Mucosa of rectum (tissue), 2 donors: ENCODE measurements around the gene ZNF343.
"Not testable (repeated sequence)": the region's sequence is repeated elsewhere in the genome, so short reads cannot be mapped to it uniquely, and the experiment has no call there.

Experiments
- H3K27ac ChIP-seq, 2 donors: one replicate each; pipeline ENCODE4 v1.7.0; 2013; ENCODE audit warnings: inconsistent platforms in 2 of 2, low read depth in 2 of 2, low read length in 2 of 2
- H3K27me3 ChIP-seq, 2 donors: one replicate each; pipeline ENCODE4 v1.7.0; 2013; ENCODE audit warnings: low read length in 2 of 2; ENCODE audit not compliant: control insufficient read depth in 2 of 2, insufficient read depth in 2 of 2
- H3K36me3 ChIP-seq, 2 donors: one replicate each; pipeline ENCODE4 v1.7.0; 2013; ENCODE audit warnings: low read length in 2 of 2; ENCODE audit not compliant: control insufficient read depth in 2 of 2, insufficient read depth in 2 of 2
- H3K4me1 ChIP-seq, 2 donors: one replicate each; pipeline ENCODE4 v1.7.0; 2013; ENCODE audit warnings: low read length in 2 of 2, mild to moderate bottlenecking in 1 of 2; ENCODE audit not compliant: control insufficient read depth in 2 of 2, insufficient read depth in 2 of 2
- H3K4me3 ChIP-seq, 2 donors: one replicate each; pipeline ENCODE4 v1.7.0; 2013; ENCODE audit warnings: low read length in 2 of 2
- H3K9ac ChIP-seq, 2 donors: one replicate each; pipeline ENCODE4 v1.7.0; 2013; ENCODE audit warnings: low read length in 2 of 2, low read depth in 1 of 2, mild to moderate bottlenecking in 1 of 2
- H3K9me3 ChIP-seq, 2 donors: one replicate each; pipeline ENCODE4 v1.7.0; 2013; ENCODE audit warnings: low read length in 2 of 2; ENCODE audit not compliant: control insufficient read depth in 2 of 2
- donor health status: healthy.
- donor health status: Normal muscosa, but diverticular disease.

ZNF343 gene

GRCh38 chr20:2507464-2507863, 1.3 kb downstream of the ZNF343 start:
- Histone ChIP-seq H3K4me1 (peaks cover 9 to 10% of the 10 kb centered on the region in 2 donors), H3K4me3 (peak overlapping the region; percentile 84 to 98), H3K27me3 (no peaks in the 10 kb centered on the region), H3K36me3 (no peaks in the 10 kb centered on the region), H3K27ac (no peak overlapping the region), H3K9me3 (no peaks in the 10 kb centered on the region), H3K9ac (peak overlapping the region in 1 of 2 donors; percentile 93)

- not testable (repeated sequence) for H3K4me1 ChIP-seq, H3K4me3 ChIP-seq, H3K27me3 ChIP-seq, H3K9ac ChIP-seq, H3K9me3 ChIP-seq, H3K36me3 ChIP-seq, H3K27ac ChIP-seq
Measured at GRCh38 chr20:2506426-2506825, 2.3 kb downstream of the ZNF343 start.

GRCh38 chr20:2504803-2505202, 3.9 kb downstream of the ZNF343 start:
- not testable (repeated sequence) for H3K27ac ChIP-seq, H3K4me3 ChIP-seq, H3K9me3 ChIP-seq, H3K9ac ChIP-seq, H3K4me1 ChIP-seq, H3K36me3 ChIP-seq, H3K27me3 ChIP-seq

- not testable (repeated sequence) for H3K27ac ChIP-seq
Measured at GRCh38 chr20:2502808-2503384, 5.8 kb downstream of the ZNF343 start.

GRCh38 chr20:2485661-2486060, 23.1 kb downstream of the ZNF343 start:
- Histone ChIP-seq H3K4me1 (no peaks in the 10 kb centered on the region), H3K27ac (no peak overlapping the region), H3K9me3 (no peaks in the 10 kb centered on the region)

More at GRCh38 chr20:2502808-2503384, 5.8 kb downstream of the ZNF343 start:
- not testable (repeated sequence) for H3K9me3 ChIP-seq, H3K4me1 ChIP-seq, H3K4me3 ChIP-seq, H3K9ac ChIP-seq, H3K27me3 ChIP-seq
- peaks cover 3 to 18% of the 10 kb centered on the region in 2 donors for H3K36me3 ChIP-seq

GRCh38 chr20:2485080-2485479, 23.6 kb downstream of the ZNF343 start:
- no peak overlapping the region for H3K27ac ChIP-seq
- H3K27me3 ChIP-seq, result no peaks in the 10 kb centered on the region

More at GRCh38 chr20:2485661-2486060, 23.1 kb downstream of the ZNF343 start:
- H3K4me3 ChIP-seq, result no peak overlapping the region
- no peak overlapping the region for H3K9ac ChIP-seq
- H3K36me3 ChIP-seq, result peaks cover 44 to 62% of the 10 kb centered on the region in 2 donors
- H3K27me3 ChIP-seq, result no peaks in the 10 kb centered on the region

GRCh38 chr20:2483504-2483903, 25.2 kb downstream of the ZNF343 start:
- Histone ChIP-seq H3K4me3 (no peak overlapping the region), H3K27me3 (no peaks in the 10 kb centered on the region), H3K4me1 (no peaks in the 10 kb centered on the region), H3K9me3 (no peaks in the 10 kb centered on the region), H3K36me3 (peaks cover 41 to 54% of the 10 kb centered on the region in 2 donors), H3K27ac (no peak overlapping the region), H3K9ac (no peak overlapping the region)

More at GRCh38 chr20:2485080-2485479, 23.6 kb downstream of the ZNF343 start:
- Histone ChIP-seq H3K4me1 (no peaks in the 10 kb centered on the region), H3K9me3 (no peaks in the 10 kb centered on the region), H3K36me3 (peaks cover 45 to 61% of the 10 kb centered on the region in 2 donors), H3K9ac (no peak overlapping the region), H3K4me3 (no peak overlapping the region)

- Histone ChIP-seq H3K27me3 (no peaks in the 10 kb centered on the region), H3K36me3 (peaks cover 32 to 37% of the 10 kb centered on the region in 2 donors), H3K9me3 (no peaks in the 10 kb centered on the region), H3K27ac (no peak overlapping the region), H3K9ac (no peak overlapping the region), H3K4me3 (no peak overlapping the region), H3K4me1 (no peaks in the 10 kb centered on the region)
Measured at GRCh38 chr20:2480381-2480780, 28.3 kb downstream of the ZNF343 start.

GRCh38 chr20:2476742-2477615, 31.7 kb downstream of the ZNF343 start:
- no peak overlapping the region for H3K9ac ChIP-seq
- H3K9me3 ChIP-seq, result no peaks in the 10 kb centered on the region
- no peak overlapping the region for H3K27ac ChIP-seq
- no peaks in the 10 kb centered on the region for H3K27me3 ChIP-seq
- H3K36me3 ChIP-seq, result peaks cover 7% of the 10 kb centered on the region in 2 donors
- no peaks in the 10 kb centered on the region for H3K4me1 ChIP-seq
- H3K4me3 ChIP-seq, result no peak overlapping the region
